ENCODE measurements around the gene NR6A1. TPM values are rescaled to one million over a fixed set of nuclear protein-coding genes. Genes with fewer than 3 reads are reported as not detected.

The NR6A1 gene
- total RNA-seq, 1 experiment from 2014 or later, result 99.3 TPM

- no peak overlapping the region for H4K5ac ChIP-seq (ENCODE audit: insufficient read length, low read depth, low read length)
- Mint-ChIP-seq H3K36me3 (ENCODE audit: insufficient read depth in 1 of 3, low read depth in 3 of 3) (peaks cover 0 to 2% (median 0%) of the 10 kb centered on the region in 3 experiments; a peak in 1 of 7 replicates), H3K9me3 (peaks cover 0 to 8% of the 10 kb centered on the region in 2 experiments; a peak in 3 of 5 replicates), H3K27ac (no peak overlapping the region), H3K4me1 (peaks cover 6 to 38% of the 10 kb centered on the region in 2 experiments), H3K27me3 (ENCODE audit: low read depth) (peaks cover 72% of the 10 kb centered on the region), H3K4me3 (peak overlapping the region in 1 of 2 experiments; percentile 17; a peak in 1 of 5 replicates)
- no peak overlapping the region for H4K91ac ChIP-seq (ENCODE audit: insufficient read length, low read depth, low read length)
- no peak overlapping the region for H3K4ac ChIP-seq (ENCODE audit: low read depth, low read length)
- no peak overlapping the region for H3K27ac ChIP-seq (ENCODE audit: insufficient read length, low read depth, low read length)
- H3K9ac ChIP-seq (ENCODE audit: extremely low read depth, insufficient read length, low read length), result no peak overlapping the region
- peaks cover 4% of the 10 kb centered on the region; the same call in 1 of the 2 replicates for H3K4me1 ChIP-seq (ENCODE audit: insufficient read depth, low read length)
- TF ChIP-seq CTCF (conservative IDR thresholded peaks at IDR 0.05), result no peak
- no peaks in the 10 kb centered on the region for H4K20me1 ChIP-seq (ENCODE audit: control insufficient read depth, insufficient read depth, insufficient read length)
- H3K23me2 ChIP-seq (ENCODE audit: insufficient read length, low read depth, low read length, poor library complexity, severe bottlenecking), result peaks cover 6% of the 10 kb centered on the region
- H3K23ac ChIP-seq (ENCODE audit: insufficient read length, low read depth, low read length), result no peak overlapping the region
- no CpG with 5 or more reads among the region's 11 CpGs for WGBS (ENCODE audit: extremely low coverage, insufficient read length, low lambda C conversion rate)
- no peak overlapping the region for H3K14ac ChIP-seq (ENCODE audit: insufficient read depth, low read length)
- no peak overlapping the region for H3K4me2 ChIP-seq (ENCODE audit: insufficient read depth, insufficient read length, low read length)
- H2BK20ac ChIP-seq (ENCODE audit: low read depth, low read length, poor library complexity, severe bottlenecking), result no peak overlapping the region
- no peak overlapping the region for H2BK15ac ChIP-seq (ENCODE audit: low read depth, low read length)
- H3K79me1 ChIP-seq (ENCODE audit: insufficient read depth, low read depth, low read length, poor library complexity, severe bottlenecking), result no peaks in the 10 kb centered on the region
- no peak overlapping the region for H2AFZ ChIP-seq (ENCODE audit: low read length)
- no peak overlapping the region for H3K18ac ChIP-seq (ENCODE audit: insufficient read length, low read depth, low read length)
- H2BK5ac ChIP-seq (ENCODE audit: insufficient read length, low read length), result no peak overlapping the region
- H3K79me2 ChIP-seq (ENCODE audit: insufficient read depth, low read length), result no peaks in the 10 kb centered on the region
- H2BK120ac ChIP-seq (ENCODE audit: low read depth, low read length, poor library complexity, severe bottlenecking), result no peak overlapping the region
- no peak overlapping the region for H3T11ph ChIP-seq (ENCODE audit: low read length)
- no peak for DNase-seq
- H3K27me3 ChIP-seq (ENCODE audit: insufficient read depth, low read length), result peaks cover 33% of the 10 kb centered on the region
- H2BK12ac ChIP-seq (ENCODE audit: insufficient read length, low read depth, low read length), result no peak overlapping the region
- H4K8ac ChIP-seq (replicated peaks; ENCODE audit: insufficient read length, low read depth, low read length), result no peak overlapping the region
- no peaks in the 10 kb centered on the region for H3K9me3 ChIP-seq (ENCODE audit: control insufficient read depth, low read depth, low read length)
- no peak overlapping the region for H2AK5ac ChIP-seq (ENCODE audit: insufficient read length, low read length)
- H3K56ac ChIP-seq (ENCODE audit: insufficient read length, low read depth, low read length), result no peak overlapping the region
These were observed 269.3 kb downstream of the NR6A1 start for GRCh38 chr9:124501771-124502320.

All from H9 (cell line).